ENCODE data around the gene FBXW8. TPM values are rescaled to one million over a fixed set of nuclear protein-coding genes. Genes with fewer than 3 reads are reported as not detected.

FBXW8 gene
- total and polyA plus RNA-seq, 2 donors (not counting 3 experiments of a cell fraction or from before 2014, with no cell fraction given) = 15.4 TPM

DNA sequence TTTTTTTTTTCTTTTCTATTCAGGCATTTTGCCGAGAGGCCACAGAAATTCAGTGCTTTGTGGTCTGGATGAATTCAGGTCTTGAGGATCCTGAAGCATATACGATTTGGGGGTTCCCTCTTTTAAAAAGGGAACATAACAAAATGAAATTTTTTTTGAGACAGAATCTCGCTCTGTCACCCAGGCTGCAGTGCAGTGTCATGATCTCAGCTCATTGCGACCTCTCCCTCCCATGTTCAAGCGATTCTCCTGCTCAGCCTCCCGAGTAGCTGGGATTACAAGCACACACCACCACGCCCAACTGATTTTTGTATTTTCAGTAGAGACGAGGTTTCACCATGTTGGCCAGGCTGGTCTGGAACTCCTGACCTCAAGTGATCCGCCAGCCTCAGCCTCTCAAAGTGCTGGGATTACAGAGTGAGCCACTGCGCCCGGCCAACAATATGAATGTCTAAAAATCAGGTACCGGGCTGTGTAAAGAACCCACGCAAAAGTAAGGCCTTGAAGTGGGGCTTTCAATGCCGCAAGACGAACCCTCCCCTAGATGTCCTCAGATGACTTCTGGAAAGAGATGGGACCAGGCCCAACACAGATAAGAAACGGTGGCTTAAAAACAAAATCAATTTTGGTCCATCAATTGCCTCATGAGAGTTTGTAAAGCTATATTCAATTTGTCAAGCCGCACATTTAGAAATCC is 158.5 kb downstream of the FBXW8 start:
- no peak overlapping the region for H3K4me2 ChIP-seq (ENCODE audit: insufficient read depth, low read length)
- POLR2A ChIA-PET = no interaction called here
- H3K4me1 ChIP-seq (ENCODE audit: control insufficient read depth, extremely low read depth, insufficient read depth, low read length) = no peaks in the 10 kb centered on the region
- no peak for TF ChIP-seq MYC (IDR thresholded peaks at IDR 0.05; ENCODE audit: low read depth, low read length)
- no peak for TF ChIP-seq POLR2AphosphoS5 (IDR thresholded peaks at IDR 0.05; ENCODE audit: insufficient read depth, low read depth, low read length)
- no peak for TF ChIP-seq EZH2 (IDR thresholded peaks at IDR 0.05; ENCODE audit: borderline replicate concordance, low read depth, low read length, severe bottlenecking)
- TF ChIP-seq FOS (IDR thresholded peaks at IDR 0.05; ENCODE audit: borderline replicate concordance, insufficient read depth, low read length) = no peak
- TF ChIP-seq, protein P1, sequence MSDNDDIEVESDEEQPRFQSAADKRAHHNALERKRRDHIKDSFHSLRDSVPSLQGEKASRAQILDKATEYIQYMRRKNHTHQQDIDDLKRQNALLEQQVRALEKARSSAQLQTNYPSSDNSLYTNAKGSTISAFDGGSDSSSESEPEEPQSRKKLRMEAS (IDR thresholded peaks at IDR 0.05; ENCODE audit: insufficient read depth, insufficient read length) = no peak
- no peak for TF ChIP-seq POLR2A (IDR thresholded peaks at IDR 0.05; ENCODE audit: low read depth, low read length)
- no peak for TF ChIP-seq GATA2 (IDR thresholded peaks at IDR 0.05; ENCODE audit: insufficient read depth, insufficient read length, low read depth, low read length)
- TF ChIP-seq, protein P2, sequence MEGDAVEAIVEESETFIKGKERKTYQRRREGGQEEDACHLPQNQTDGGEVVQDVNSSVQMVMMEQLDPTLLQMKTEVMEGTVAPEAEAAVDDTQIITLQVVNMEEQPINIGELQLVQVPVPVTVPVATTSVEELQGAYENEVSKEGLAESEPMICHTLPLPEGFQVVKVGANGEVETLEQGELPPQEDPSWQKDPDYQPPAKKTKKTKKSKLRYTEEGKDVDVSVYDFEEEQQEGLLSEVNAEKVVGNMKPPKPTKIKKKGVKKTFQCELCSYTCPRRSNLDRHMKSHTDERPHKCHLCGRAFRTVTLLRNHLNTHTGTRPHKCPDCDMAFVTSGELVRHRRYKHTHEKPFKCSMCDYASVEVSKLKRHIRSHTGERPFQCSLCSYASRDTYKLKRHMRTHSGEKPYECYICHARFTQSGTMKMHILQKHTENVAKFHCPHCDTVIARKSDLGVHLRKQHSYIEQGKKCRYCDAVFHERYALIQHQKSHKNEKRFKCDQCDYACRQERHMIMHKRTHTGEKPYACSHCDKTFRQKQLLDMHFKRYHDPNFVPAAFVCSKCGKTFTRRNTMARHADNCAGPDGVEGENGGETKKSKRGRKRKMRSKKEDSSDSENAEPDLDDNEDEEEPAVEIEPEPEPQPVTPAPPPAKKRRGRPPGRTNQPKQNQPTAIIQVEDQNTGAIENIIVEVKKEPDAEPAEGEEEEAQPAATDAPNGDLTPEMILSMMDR (IDR thresholded peaks at IDR 0.05; ENCODE audit: extremely low read depth in 1 of 2, insufficient read depth in 1 of 2, low read depth in 1 of 2, low read length in 2 of 2) = no peak
- no peak for TF ChIP-seq JUN (IDR thresholded peaks at IDR 0.05; ENCODE audit: borderline replicate concordance, insufficient read depth, insufficient read length, low read depth)
- no peaks in the 10 kb centered on the region for H3K79me2 ChIP-seq (ENCODE audit: control insufficient read depth, insufficient read depth, low read length)
- no peaks in the 10 kb centered on the region for H3K9me1 ChIP-seq (replicated peaks; ENCODE audit: control insufficient read depth, extremely low read depth, insufficient read depth, low read length)
- CTCF ChIA-PET = no interaction called here
- H3K36me3 ChIP-seq (ENCODE audit: control insufficient read depth in 2 of 2, extremely low read depth in 1 of 2, insufficient read depth in 2 of 2, low read length in 2 of 2) = no peaks in the 10 kb centered on the region
- dilution Hi-C loops (cut with MboI; ENCODE audit: extremely low pct_ligation_motif_present, low sequenced_read_pairs) = no loop called here
- H3K9me3 ChIP-seq (replicated peaks; ENCODE audit: control insufficient read depth, insufficient read depth, low read length) = no peaks in the 10 kb centered on the region
- H3K27ac ChIP-seq (ENCODE audit: insufficient read depth, low read depth, low read length) = no peak overlapping the region
- no peaks in the 10 kb centered on the region for H4K20me1 ChIP-seq (replicated peaks; ENCODE audit: control insufficient read depth, extremely low read depth, insufficient read depth, low read length)
- no peak overlapping the region for H2AFZ ChIP-seq (ENCODE audit: low read depth, low read length)
- H3K4me3 ChIP-seq (replicated peaks in 1 of 3; ENCODE audit: insufficient read depth in 1 of 3, low read depth in 1 of 3, low read length in 3 of 3) = no peak overlapping the region
- intact Hi-C loops (cut with micrococcal nuclease) = no loop called here
- no peaks in the 10 kb centered on the region for H3K27me3 ChIP-seq (ENCODE audit: control insufficient read depth in 2 of 2, insufficient read depth in 2 of 2, low read length in 2 of 2)
- DNase-seq (ENCODE audit: low read depth, low spot score) = no peak
- no TSS peak for BruUV-seq (replicated peaks)
- no peak overlapping the region for H3K9ac ChIP-seq (replicated peaks; ENCODE audit: extremely low read depth, insufficient read depth, low read length)
- FAIRE-seq = no peak

All from endothelial cell of umbilical vein (primary cell).